Measurements from ENCODE around the gene AIFM1.

AIFM1 gene

DNA sequence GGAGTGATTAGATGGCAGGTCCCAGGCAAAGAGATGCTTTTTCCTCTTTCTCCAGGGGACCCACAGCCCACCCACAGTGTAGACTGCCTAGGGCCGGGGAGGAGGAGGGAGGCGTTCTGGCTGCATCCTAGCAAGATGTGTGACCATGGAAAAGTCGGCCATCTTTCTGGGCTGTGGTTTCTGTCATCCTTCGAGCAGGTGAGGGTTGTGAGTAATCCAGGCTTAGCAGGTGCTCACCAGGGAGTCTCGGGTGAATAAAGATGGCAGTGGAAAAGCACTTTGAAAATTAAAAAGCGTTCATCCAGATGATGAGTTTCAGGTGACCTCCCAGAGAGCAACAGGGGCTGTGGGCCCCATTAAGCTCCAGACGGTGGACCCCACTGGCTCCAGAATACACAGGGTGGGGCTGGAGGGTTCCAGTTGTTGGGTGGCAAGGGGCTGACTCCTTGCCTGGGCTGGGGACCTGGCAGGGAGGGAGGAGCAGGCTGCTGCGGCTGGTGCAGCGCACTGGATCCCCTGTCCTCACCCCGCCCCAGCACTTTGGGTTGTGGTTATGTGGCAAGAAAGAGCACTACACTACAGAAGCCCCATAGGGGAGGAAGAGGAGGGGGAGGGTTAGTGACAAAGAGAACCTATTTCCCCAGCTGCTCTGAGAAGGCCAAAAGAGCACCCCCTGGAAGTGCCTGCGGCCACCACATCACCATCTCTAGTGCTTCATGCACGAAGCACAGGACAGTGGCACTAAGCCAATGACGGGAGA lies 79.0 kb downstream of the AIFM1 start:
- peak; percentile 79 for DNase-seq

- peak; percentile 61 for DNase-seq
These were observed 79.8 kb downstream of the AIFM1 start for GRCh38 chrX:130085551-130086446.

DNA sequence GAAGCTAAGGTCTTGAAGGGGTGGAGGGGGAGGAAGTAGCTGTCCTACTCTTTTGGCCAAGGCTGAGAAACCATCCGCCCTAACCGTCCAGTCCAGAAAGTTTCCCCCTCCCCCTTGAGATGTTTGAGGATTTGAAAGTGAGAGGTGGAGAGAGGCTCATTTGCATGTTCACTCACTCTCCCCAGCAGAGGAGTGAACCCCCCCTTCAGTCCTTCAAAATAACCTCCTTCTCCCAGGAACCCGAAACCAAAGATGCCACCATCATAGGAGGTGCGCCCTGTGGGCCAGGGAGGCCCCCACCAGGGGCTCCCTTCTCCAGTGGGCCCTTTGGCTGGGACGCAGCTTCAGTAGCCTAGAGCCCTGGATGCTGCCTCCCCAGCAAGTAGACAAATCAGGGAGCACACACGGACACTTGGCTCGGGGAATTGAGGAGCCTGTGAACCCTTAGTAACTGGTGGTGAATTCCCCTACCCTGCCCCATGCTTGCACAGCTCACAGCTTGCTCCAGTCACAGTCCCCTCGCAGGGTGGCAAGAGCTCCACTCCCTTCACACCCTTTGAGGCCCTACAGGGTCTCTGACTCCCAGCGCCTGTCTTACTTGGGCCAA lies 80.9 kb downstream of the AIFM1 start:
- peak; percentile 86 for DNase-seq

DNA sequence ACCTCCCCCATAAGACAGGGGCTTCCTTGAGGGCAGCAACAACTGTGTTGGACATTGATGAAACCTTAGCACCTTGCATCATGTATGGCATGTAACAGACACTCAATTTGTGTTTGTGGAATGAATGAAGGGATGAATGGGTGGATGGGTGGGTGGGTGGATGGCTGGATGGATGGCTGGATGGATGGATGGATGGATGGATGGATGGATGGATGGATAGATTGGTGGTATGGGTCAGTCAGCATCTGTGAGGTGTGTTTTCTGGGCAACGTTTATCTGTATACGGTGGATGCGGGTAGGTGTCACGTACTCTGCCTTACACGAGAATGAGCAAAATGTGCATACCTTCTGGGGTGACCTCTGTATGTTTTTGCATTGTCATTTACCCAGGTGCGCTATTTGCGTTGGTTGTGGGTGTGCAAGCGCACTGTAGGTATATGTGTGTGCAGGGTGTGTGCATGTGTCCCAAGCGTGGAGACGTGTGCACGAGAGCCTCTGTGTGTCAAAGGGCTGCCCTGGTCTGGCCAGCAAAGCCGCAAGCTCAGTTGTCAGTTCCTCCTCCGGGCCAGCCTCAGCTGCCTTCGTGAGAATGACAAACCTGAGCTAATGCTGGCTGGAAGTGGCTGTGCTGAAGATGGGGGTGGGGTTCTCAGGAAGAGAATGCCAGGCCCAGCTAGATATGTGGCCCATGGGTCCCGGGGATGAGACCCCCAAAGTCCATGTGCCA lies 81.8 kb downstream of the AIFM1 start:
- DNase-seq = peak; percentile 78

DNA sequence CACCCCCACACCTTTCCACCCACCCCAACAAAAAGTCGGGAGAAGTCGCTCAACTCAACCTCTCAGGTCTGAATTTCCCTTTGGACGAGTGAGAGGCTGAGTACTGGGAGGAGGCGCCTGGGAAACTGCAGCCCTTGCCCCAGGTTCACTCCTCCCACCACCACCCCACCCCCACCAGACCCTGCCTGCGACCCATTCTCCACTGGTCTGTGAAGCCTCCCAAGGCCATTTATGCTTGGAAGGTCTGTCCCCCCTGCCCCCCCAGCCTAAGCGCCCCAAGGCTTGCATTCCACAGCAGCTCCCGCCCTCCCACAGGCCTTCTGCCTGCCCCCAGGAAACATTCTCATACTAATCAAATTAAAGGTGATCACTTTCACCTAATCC lies 82.5 kb downstream of the AIFM1 start:
- no peak for DNase-seq

DNA sequence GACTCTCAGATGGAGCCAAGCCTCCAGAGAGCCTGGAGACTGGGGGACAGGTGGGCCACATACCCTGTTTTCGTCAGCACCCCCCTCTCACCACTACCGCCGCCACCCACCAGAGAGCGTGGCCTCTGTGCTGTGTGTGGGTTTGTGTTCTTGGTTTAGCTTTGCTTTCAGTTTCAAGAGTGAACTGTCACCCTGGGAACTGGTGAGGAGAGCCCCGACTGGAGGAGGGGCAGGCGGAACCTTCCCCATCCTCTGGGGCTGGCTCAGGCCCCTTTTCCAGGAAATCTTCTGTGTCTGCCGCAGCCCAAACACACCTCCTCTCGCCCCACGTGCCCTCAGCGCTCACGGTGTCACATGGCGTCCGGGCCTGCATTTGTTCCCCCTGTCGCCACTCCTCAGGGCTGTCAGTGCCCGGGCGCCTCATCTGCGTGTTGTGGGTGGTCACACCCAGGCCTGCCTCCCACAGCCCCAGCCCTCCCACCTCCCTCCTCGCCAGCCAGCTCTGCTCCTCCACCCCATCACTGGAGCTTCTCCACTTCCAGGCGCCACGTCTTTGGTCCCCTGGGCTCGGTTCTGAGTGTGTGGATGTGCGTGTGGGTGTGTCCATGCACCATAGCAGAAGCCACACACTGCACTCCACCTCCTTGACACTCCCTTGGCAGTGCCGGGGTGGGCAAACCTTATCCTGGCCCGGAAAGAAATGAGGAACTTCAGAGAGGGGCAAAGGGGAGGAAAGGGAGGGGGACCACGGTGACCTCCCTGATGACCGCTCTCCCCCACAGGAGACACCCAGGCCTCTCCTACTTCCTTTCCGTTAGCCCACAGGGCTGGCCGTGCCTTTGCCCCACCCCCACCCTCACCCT lies 83.2 kb downstream of the AIFM1 start:
- DNase-seq = peak; percentile 90

DNA sequence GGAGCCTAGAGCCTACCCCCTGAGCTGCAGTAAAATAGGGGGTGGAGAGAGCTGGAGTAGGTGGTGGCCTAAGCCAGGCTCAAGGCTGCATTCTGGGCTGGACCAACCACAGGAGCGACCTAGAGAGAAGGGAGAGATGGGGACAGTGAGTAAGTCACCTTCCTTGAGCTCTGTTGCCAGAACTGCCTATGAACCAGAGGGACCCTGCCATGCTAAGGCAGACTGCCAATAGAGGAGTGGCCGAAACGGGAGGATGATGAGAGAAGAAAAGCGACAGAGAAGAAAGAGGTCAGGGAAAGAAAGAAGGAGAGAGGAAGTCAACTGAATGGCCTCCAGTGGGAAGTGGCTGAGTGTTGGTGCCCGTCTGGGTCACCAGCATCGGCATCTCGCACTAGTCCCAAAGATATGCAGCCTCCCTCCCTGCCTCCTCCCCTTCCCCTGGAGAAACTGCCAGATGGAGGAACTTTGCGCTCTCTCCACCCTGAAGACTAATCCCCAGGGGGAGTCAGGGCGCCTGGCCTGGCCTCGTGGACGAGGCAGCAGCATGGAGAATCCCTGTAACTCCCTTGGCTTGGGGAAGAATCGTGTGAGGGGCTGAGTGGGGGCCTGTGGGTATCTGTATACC lies 84.1 kb downstream of the AIFM1 start:
- DNase-seq = no peak

DNA sequence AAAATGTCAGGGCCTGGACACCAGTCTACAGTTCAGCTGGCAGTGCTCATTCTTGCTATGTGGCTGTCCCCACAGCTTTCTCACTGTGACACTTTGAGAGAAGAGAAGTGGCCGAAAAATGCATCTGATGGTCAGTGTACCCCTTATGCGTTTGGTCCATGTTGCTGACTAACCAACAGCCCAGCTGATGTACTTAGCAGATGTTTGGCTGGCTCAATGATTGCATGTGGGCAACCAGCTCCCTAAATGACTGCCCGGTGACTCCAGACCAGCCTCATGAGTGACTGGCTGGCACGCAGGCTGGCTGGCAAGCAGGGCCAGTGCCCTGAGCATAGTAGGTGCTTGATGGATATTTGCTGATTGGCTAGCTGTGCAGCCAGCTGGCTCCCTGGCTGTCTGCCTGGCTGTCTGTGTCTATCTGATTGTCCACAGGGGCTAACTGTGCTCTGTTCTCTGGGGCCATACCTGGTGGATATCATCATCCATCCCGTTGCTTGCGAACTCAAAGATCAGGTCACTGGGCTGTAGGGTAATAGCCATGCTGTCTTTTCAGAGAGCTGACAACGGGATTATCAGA lies 84.8 kb downstream of the AIFM1 start:
- no peak for DNase-seq

DNA sequence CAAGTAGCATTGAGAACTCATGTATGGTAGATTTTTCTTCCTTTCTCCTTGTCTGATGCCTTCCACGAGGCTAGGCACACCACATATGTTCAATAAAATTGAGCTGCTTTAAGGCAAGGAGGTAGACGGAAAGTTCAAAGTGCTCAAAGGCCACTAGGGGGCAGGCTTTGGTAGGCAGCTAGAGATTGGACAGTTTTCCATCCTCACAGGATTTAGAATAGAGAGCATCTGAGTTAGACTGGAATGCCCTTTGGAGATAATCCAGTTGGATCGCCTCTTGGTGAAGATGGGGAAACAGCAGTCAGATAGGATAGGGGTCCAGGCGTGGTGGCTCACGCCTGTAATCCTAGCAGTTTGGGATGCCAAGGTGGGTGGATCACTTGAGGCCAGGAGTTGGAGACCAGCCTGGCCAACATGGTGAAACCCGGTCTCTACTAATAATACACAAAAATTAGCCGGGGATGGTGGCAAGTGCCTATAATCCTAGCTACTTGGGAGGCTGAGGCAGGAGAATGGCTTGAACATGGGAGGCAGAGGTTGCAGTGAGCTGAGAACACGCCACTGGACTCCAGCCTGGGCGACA lies 85.7 kb downstream of the AIFM1 start:
- peak; percentile 49 for DNase-seq
